Measurements from ENCODE around the gene SMG6. TPM values are rescaled to one million over a fixed set of nuclear protein-coding genes. Genes with fewer than 3 reads are reported as not detected.

SMG6 gene
- total RNA-seq, 1 donor, result 49.3 TPM

DNA sequence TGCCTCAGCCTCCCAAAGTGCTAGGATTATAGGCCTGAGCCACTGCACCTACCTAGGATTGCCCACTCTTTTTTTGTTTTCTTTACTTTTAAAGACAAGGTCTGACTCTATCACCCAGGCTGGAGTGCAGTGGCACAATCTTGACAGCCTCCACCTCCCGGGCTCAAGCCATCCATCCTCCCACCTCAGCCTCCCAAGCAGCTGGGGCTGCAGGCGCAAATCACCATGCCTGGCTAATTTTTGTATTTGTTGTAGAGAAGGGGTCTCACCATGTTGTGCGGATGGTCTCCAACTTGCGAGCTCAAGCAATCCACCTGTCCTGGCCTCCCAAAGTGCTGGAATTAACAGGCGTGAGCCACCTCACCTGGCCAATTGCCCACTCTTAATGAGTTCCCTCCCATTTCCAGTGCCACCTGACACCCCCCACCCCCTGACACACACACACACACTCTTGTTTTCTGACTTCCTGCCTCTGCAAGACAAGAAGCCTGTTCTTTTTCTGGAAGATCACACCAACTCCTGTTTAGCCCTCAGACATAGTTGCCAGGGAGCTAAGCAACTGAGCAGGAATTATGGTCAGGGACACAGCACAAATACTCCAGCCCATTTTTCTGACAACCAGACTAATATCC lies 259.2 kb downstream of the SMG6 start:
- H3K4me3 ChIP-seq (ENCODE audit: low read depth, low read length), result no peak overlapping the region
- no peak for DNase-seq (ENCODE audit: low read depth)
- TF ChIP-seq, protein P1, sequence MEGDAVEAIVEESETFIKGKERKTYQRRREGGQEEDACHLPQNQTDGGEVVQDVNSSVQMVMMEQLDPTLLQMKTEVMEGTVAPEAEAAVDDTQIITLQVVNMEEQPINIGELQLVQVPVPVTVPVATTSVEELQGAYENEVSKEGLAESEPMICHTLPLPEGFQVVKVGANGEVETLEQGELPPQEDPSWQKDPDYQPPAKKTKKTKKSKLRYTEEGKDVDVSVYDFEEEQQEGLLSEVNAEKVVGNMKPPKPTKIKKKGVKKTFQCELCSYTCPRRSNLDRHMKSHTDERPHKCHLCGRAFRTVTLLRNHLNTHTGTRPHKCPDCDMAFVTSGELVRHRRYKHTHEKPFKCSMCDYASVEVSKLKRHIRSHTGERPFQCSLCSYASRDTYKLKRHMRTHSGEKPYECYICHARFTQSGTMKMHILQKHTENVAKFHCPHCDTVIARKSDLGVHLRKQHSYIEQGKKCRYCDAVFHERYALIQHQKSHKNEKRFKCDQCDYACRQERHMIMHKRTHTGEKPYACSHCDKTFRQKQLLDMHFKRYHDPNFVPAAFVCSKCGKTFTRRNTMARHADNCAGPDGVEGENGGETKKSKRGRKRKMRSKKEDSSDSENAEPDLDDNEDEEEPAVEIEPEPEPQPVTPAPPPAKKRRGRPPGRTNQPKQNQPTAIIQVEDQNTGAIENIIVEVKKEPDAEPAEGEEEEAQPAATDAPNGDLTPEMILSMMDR (IDR thresholded peaks at IDR 0.05; ENCODE audit: insufficient read depth, low read length), result no peak

DNA sequence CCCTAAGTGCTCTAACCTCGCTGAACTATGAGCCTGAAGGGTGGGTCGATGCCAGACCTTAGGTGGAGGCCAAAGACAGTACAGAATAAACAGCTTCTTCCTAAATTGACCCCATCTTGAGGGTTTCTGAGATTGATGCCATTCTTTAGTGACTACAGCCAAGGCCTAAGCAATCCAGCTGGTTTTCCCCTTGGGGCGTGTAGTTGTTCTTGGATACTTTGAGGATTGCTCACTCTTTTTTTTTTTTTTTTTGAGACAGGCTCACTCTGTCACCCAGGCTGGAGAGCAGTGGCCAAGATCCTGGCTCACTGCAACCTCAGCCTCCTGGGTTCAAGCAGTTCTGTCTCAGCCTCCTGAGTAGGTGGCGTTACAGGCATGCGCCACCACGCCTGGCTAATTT lies 259.8 kb downstream of the SMG6 start:
- TF ChIP-seq, protein P1 (IDR thresholded peaks at IDR 0.05; ENCODE audit: insufficient read depth, low read length), result no peak
- DNase-seq (ENCODE audit: low read depth), result peak; percentile 76
- no peak overlapping the region for H3K4me3 ChIP-seq (ENCODE audit: low read depth, low read length)

DNA sequence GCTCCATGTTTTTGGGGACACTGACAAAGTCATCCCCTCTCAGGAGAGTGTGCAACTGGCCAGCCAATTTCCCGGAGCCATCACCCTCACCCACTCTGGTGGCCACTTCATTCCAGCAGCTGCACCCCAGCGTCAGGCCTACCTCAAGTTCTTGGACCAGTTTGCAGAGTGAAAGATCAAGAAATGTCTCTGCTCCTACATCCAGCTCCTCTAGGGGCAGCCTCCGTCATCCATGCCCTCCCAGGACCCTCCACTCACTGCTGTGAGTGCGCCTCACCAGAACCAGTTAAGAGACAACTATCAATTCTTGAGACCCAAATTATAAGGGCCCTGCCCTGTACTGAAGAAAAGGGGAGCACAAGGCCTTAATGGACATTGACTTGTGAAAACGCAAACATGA lies 260.7 kb downstream of the SMG6 start:
- TF ChIP-seq, protein P1 (IDR thresholded peaks at IDR 0.05; ENCODE audit: insufficient read depth, low read length), result no peak
- no peak for DNase-seq (ENCODE audit: low read depth)
- peak overlapping the region; percentile 92 for H3K4me3 ChIP-seq (ENCODE audit: low read depth, low read length)

DNA sequence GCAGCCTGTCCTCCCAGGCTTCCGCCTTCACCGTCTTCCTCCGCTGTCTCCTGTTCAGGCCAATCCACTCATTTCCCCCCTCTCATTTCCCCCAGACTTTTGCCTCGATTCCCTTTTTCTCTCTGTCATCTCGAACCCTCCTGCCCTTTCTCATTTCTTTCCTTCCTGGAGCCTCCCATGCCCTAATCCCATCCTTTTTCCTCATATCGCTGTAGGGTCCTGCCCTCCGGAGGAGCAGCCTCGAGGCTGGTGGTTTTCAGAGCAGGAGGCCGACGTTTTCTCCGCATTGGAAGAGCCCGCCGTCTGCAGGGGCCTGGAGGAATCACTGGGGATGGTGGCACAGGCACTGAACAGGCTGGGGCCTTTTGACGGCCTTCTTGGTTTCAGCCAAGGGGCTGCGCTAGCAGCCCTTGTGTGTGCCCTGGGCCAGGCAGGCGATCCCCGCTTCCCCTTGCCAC lies 261.2 kb downstream of the SMG6 start:
- TF ChIP-seq, protein P1 (IDR thresholded peaks at IDR 0.05; ENCODE audit: insufficient read depth, low read length), result peak; percentile 55
- H3K4me3 ChIP-seq (ENCODE audit: low read depth, low read length), result peak overlapping the region; percentile 92
- peak; percentile 32 for DNase-seq (ENCODE audit: low read depth)

DNA sequence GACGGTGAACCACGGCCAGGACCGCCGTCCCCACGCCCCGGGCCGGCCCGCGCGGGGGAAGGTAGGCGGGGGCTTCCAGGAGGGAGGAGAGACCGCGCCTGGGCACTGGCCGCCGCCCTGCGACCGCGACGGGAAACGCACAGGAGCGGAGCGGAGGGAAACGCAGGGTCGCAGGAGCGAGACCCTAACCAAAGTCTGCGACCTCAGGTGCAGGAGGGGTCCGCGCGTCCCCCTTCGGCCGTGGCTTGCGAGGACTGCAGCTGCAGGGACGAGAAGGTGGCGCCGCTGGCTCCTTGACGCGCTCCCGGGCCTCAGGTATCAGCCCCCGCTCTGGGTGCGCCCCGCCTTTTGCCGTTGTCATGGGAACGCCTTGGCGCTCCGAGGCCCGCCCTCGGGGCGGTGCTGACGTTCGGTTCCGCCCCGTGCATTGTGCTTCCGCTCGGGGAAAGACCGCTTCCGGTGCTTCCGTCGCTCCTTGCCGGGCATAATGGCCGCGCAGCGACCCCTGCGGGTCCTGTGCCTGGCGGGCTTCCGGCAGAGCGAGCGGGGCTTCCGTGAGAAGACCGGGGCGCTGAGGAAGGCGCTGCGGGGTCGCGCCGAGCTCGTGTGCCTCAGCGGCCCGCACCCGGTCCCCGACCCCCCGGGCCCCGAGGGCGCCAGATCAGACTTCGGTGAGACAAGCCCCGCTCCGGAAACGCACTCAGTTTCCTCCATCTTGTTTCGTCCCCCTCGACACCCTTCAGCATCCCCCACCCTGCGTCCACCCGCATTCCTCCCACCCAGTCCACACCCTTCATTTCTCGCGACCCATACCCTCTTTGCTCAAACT lies 261.8 kb downstream of the SMG6 start, which contains the start of gene OVCA2:
Gene OVCA2, plus strand, starts transcription at position 462 of the 829 bp plus-strand sequence. Its CDS starts 26 bp downstream, at position 488.
- peak within 1 kb of the TSS; percentile 92 for H3K4me3 ChIP-seq (ENCODE audit: low read depth, low read length)
- peak; percentile 92 for DNase-seq (ENCODE audit: low read depth)
- TF ChIP-seq, protein P1 (IDR thresholded peaks at IDR 0.05; ENCODE audit: insufficient read depth, low read length), result peak; percentile 51

DNA sequence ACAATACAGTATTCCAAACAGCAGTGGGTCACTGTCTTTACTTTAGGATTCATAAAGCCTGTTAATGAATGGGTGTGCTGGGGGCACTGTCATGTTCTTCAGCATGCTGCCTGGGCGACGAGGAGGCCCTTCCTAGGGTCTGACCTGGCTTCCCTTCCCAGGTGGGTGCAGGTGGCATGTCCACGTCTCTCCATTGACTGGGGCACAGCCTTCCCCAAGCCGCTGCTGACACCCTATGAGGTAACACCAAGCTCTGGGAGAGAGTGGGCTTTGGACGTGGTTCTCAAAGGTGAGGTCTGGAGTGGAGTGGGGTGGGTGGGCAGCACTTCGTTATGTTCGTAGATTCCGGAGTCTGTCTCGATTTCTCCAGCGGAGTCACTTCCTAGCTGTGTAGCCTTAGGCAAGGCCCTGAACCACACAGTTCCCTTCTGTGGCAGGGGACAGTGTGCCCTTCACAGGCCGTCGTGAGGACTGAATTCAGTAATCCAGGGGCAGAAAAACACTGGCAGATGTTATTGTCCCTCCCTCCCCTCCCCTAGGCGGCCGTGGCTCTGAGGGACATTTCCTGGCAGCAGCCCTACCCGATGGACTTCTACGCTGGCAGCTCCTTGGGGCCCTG lies 262.5 kb downstream of the SMG6 start:
- H3K4me3 ChIP-seq (ENCODE audit: low read depth, low read length), result peak overlapping the region; percentile 92
- no peak for DNase-seq (ENCODE audit: low read depth)
- TF ChIP-seq, protein P1 (IDR thresholded peaks at IDR 0.05; ENCODE audit: insufficient read depth, low read length), result no peak
